ENCODE measurements around the gene MAST3. TPM values are rescaled to one million over a fixed set of nuclear protein-coding genes. Genes with fewer than 3 reads are reported as not detected.

MAST3 gene
- total RNA-seq, 1 donor from 2014 or later: 10.7 TPM

- Mint-ChIP-seq H3K9me3 (ENCODE audit: low read depth) (no peaks in the 10 kb centered on the region), H3K36me3 (ENCODE audit: insufficient read depth) (no peaks in the 10 kb centered on the region), H3K4me3 (ENCODE audit: low read depth) (no peak overlapping the region), H3K27me3 (no peaks in the 10 kb centered on the region), H3K4me1 (ENCODE audit: low read depth) (peaks cover 8% of the 10 kb centered on the region), H3K27ac (peak overlapping the region; percentile 80)
- no peak for DNase-seq (ENCODE audit: low spot score, unreplicated experiment)
- TF ChIP-seq, protein P1, sequence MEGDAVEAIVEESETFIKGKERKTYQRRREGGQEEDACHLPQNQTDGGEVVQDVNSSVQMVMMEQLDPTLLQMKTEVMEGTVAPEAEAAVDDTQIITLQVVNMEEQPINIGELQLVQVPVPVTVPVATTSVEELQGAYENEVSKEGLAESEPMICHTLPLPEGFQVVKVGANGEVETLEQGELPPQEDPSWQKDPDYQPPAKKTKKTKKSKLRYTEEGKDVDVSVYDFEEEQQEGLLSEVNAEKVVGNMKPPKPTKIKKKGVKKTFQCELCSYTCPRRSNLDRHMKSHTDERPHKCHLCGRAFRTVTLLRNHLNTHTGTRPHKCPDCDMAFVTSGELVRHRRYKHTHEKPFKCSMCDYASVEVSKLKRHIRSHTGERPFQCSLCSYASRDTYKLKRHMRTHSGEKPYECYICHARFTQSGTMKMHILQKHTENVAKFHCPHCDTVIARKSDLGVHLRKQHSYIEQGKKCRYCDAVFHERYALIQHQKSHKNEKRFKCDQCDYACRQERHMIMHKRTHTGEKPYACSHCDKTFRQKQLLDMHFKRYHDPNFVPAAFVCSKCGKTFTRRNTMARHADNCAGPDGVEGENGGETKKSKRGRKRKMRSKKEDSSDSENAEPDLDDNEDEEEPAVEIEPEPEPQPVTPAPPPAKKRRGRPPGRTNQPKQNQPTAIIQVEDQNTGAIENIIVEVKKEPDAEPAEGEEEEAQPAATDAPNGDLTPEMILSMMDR (IDR thresholded peaks at IDR 0.05; ENCODE audit: unreplicated experiment): no peak
Measured at GRCh38 chr19:18191640-18192062, 94.1 kb downstream of the MAST3 start.

- Mint-ChIP-seq H3K9me3 (ENCODE audit: low read depth) (no peaks in the 10 kb centered on the region), H3K27ac (peak within 1 kb of the TSS; percentile 80), H3K4me3 (ENCODE audit: low read depth) (peak within 1 kb of the TSS; percentile 84), H3K36me3 (ENCODE audit: insufficient read depth) (no peaks in the 10 kb centered on the region), H3K27me3 (no peaks in the 10 kb centered on the region), H3K4me1 (ENCODE audit: low read depth) (peaks cover 8% of the 10 kb centered on the region)
- peak; percentile 96 for DNase-seq (ENCODE audit: low spot score, unreplicated experiment)
- TF ChIP-seq, protein P1 (IDR thresholded peaks at IDR 0.05; ENCODE audit: unreplicated experiment): no peak
Measured at GRCh38 chr19:18192673-18193387, 95.3 kb downstream of the MAST3 start, which contains the start of gene MPV17L2. MPV17L2 (plus strand) TSS chr19:18193218; CDS start chr19:18193282, 64 bp downstream.

DNA sequence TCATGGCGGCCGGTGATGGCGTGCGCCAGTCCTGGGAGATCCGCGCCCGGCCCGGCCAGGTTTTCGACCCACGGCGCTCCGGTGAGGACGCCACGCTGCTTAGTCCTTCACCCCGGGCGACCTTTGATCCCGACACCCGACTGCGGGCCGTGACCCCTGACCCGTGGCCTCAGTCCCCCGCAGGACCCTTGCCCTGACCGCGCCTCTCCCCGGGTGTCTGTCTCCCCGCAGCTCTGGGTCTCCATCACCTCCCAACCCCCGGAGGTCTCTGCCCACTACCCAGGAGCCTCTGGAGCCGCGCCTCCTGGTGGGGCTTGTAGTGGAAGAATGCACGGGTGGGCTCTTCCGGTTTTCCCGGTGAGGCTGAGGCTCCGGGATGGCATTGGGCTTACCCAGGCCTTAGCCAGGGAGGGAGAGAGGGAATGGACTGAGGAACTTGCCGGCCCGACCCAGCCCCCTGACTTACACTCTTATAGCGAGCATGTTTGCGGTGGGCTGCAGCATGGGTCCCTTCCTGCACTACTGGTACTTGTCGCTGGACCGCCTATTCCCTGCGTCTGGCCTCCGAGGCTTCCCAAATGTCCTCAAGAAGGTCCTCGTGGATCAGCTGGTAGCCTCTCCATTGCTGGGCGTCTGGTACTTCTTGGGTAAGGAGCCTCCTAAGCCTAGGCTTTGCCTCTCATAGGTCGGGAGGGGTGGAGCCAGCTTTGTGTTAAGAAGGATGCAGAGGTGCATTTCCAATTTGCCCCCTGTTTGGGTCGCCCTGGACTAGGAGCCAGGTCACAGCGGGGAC lies 96.0 kb downstream of the MAST3 start:
- TF ChIP-seq, protein P1 (IDR thresholded peaks at IDR 0.05; ENCODE audit: unreplicated experiment): no peak
- peaks cover under 1% of the 10 kb centered on the region for H3K36me3 Mint-ChIP-seq (ENCODE audit: insufficient read depth)
- H3K4me1 Mint-ChIP-seq (ENCODE audit: low read depth): peaks cover 8% of the 10 kb centered on the region
- peak overlapping the region; percentile 84 for H3K4me3 Mint-ChIP-seq (ENCODE audit: low read depth)
- no peaks in the 10 kb centered on the region for H3K27me3 Mint-ChIP-seq
- DNase-seq (ENCODE audit: low spot score, unreplicated experiment): no peak
- H3K9me3 Mint-ChIP-seq (ENCODE audit: low read depth): no peaks in the 10 kb centered on the region
- peak overlapping the region; percentile 80 for H3K27ac Mint-ChIP-seq

- Mint-ChIP-seq H3K9me3 (ENCODE audit: low read depth) (no peaks in the 10 kb centered on the region), H3K4me3 (ENCODE audit: low read depth) (peak overlapping the region; percentile 84), H3K36me3 (ENCODE audit: insufficient read depth) (peaks cover 1% of the 10 kb centered on the region), H3K27ac (peak overlapping the region; percentile 80), H3K4me1 (ENCODE audit: low read depth) (peaks cover 8% of the 10 kb centered on the region), H3K27me3 (no peaks in the 10 kb centered on the region)
- TF ChIP-seq, protein P1 (IDR thresholded peaks at IDR 0.05; ENCODE audit: unreplicated experiment): no peak
- no peak for DNase-seq (ENCODE audit: low spot score, unreplicated experiment)
Measured at GRCh38 chr19:18194181-18194530, 96.6 kb downstream of the MAST3 start.

DNA sequence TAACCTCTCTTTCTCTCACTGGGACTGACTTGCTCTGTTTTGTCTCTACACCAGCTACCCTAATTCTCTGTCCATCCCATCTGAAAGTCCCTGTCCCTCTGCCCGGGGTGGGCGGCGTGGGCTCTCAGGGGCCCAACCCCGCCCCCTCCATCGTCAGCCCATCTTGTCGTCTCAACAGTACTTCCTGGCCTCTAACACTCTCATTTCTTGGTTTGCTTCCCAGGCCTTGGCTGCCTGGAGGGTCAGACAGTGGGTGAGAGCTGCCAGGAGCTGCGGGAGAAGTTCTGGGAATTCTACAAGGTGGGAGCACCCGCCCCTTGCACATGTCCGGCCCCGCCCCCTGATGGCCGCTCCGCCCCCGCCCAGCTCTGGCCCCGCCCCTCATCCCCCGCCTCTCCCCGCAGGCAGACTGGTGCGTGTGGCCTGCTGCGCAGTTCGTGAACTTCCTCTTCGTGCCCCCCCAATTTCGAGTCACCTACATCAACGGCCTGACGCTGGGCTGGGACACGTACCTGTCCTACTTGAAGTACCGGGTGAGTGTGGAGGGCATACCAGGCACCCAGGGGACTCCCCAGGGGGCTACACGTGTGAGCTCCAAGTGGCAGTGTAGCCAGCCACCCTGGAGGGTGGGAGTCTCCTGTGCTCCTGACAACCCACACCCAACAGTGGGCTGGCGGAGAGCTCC lies 97.1 kb downstream of the MAST3 start:
- H3K36me3 Mint-ChIP-seq (ENCODE audit: insufficient read depth): peaks cover 1% of the 10 kb centered on the region
- TF ChIP-seq, protein P1 (IDR thresholded peaks at IDR 0.05; ENCODE audit: unreplicated experiment): no peak
- peak overlapping the region; percentile 29 for H3K27ac Mint-ChIP-seq
- H3K4me1 Mint-ChIP-seq (ENCODE audit: low read depth): peaks cover 8% of the 10 kb centered on the region
- H3K27me3 Mint-ChIP-seq: no peaks in the 10 kb centered on the region
- no peak for DNase-seq (ENCODE audit: low spot score, unreplicated experiment)
- peak overlapping the region; percentile 41 for H3K4me3 Mint-ChIP-seq (ENCODE audit: low read depth)
- H3K9me3 Mint-ChIP-seq (ENCODE audit: low read depth): no peaks in the 10 kb centered on the region
